ENCODE measurements around the gene INPP5F.

GRCh38 chr10:119691726-119692125 is 34.1 kb upstream of the INPP5F start:
- no peak for TF ChIP-seq CTCF (IDR thresholded peaks at IDR 0.05)
- TF ChIP-seq POLR2AphosphoS5 (IDR thresholded peaks at IDR 0.05) = no peak
- TF ChIP-seq POLR2A (IDR thresholded peaks at IDR 0.05) = no peak

Data from upper lobe of left lung (tissue), 4 donors.